H1 (cell line): ENCODE data around the gene DGCR6L. TPM values are rescaled to one million over a fixed set of nuclear protein-coding genes. Genes with fewer than 3 reads are reported as not detected.

Experiments
- CTCF ChIA-PET: fragments of 300-600 bp; sonication (Branson Sonifier 250); formaldehyde crosslinking; loops from one replicate; lab custom pipeline; 2021; ENCODE audit not compliant: partially characterized antibody; lab: Charles Lee
- POLR2A ChIA-PET: fragments of 300-600 bp; sonication (Branson Sonifier 250); formaldehyde crosslinking; loops from one replicate; lab custom pipeline; 2021; ENCODE audit warnings: inconsistent platforms; ENCODE audit not compliant: partially characterized antibody; lab: Charles Lee
- DNase-seq, 2 experiments: peaks; one replicate each; pipeline versions ENCODE4 v3.0.0 to v3.0.0-alpha.2; 2010 to 2022; ENCODE audit warnings: low spot score in 2 of 2, low read depth in 1 of 2, mixed read lengths in 1 of 2
- FAIRE-seq: peaks from 2 replicates; lab custom pipeline; 2011; peaks lifted over from hg19 to GRCh38; lab: Jason Lieb, UNC
- H2AFZ ChIP-seq: 2 replicates; pipeline ENCODE4 v1.8.1; 2012; ENCODE audit warnings: low read length, inconsistent platforms
- H2AK5ac ChIP-seq: 2 replicates; pipeline ENCODE4 v1.6.1; 2013; ENCODE audit warnings: low read depth, low read length
- H2BK120ac ChIP-seq: replicated peaks from 2 replicates; pipeline ENCODE3; 2013; ENCODE audit warnings: low read depth, low read length, inconsistent platforms
- H2BK12ac ChIP-seq: 2 replicates; pipeline ENCODE4 v1.6.1; 2013; ENCODE audit warnings: low read depth, low read length
- H2BK15ac ChIP-seq: 2 replicates; pipeline ENCODE4 v1.6.1; 2013; ENCODE audit warnings: low read length
- H2BK20ac ChIP-seq: 2 replicates; pipeline ENCODE4 v1.6.1; 2013; ENCODE audit warnings: low read length
- H2BK5ac ChIP-seq: 2 replicates; pipeline ENCODE4 v1.6.1; 2013; ENCODE audit warnings: low read depth, low read length
- H3K14ac ChIP-seq: 2 replicates; pipeline ENCODE4 v1.6.1; 2013; ENCODE audit warnings: inconsistent platforms; ENCODE audit not compliant: insufficient read length
- H3K18ac ChIP-seq: 2 replicates; pipeline ENCODE4 v1.6.1; 2013; ENCODE audit warnings: low read length; ENCODE audit errors: extremely low read depth
- H3K23ac ChIP-seq: 2 replicates; pipeline ENCODE4 v1.6.1; 2013; ENCODE audit warnings: inconsistent platforms; ENCODE audit not compliant: insufficient read length
- H3K23me2 ChIP-seq: 2 replicates; pipeline ENCODE4 v1.6.1; 2013; ENCODE audit warnings: low read depth, low read length
- H3K27ac ChIP-seq: 2 replicates; pipeline ENCODE4 v1.6.1; 2011; ENCODE audit warnings: low read depth, low read length, inconsistent platforms
- H3K27me3 ChIP-seq, 4 experiments: replicated peaks in 1 of 4; 1 replicate in 1 of 4; 2 replicates in 3 of 4; pipeline versions ENCODE4 v1.6.1 to v1.8.1; 2011 to 2013; ENCODE audit warnings: low read length in 3 of 4, mild to moderate bottlenecking in 3 of 4, inconsistent platforms in 2 of 4, mixed read lengths in 2 of 4, moderate library complexity in 1 of 4; ENCODE audit not compliant: control insufficient read depth in 3 of 4, insufficient read depth in 3 of 4; ENCODE audit errors: extremely low read depth in 1 of 4
- H3K36me3 ChIP-seq, 4 experiments: 2 replicates each; pipeline versions ENCODE4 v1.6.1 to v1.8.1; 2011 to 2013; ENCODE audit warnings: mild to moderate bottlenecking in 4 of 4, low read length in 3 of 4, moderate library complexity in 2 of 4, control low read depth in 1 of 4, inconsistent platforms in 1 of 4; ENCODE audit not compliant: insufficient read depth in 4 of 4, control insufficient read depth in 2 of 4
- H3K4ac ChIP-seq: replicated peaks from 2 replicates; pipeline ENCODE3; 2013; ENCODE audit warnings: low read length, low read depth, mixed read lengths, inconsistent platforms; ENCODE audit not compliant: insufficient read length
- H3K4me1 ChIP-seq, 4 experiments: replicated peaks in 1 of 4; 1 replicate in 1 of 4; 2 replicates in 3 of 4; pipeline versions ENCODE4 v1.6.1 to v1.8.1; 2011 to 2013; ENCODE audit warnings: low read length in 3 of 4, inconsistent platforms in 2 of 4, mixed read lengths in 1 of 4; ENCODE audit not compliant: insufficient read depth in 4 of 4, control insufficient read depth in 3 of 4
- H3K4me2 ChIP-seq, 2 experiments: 2 replicates each; pipeline versions ENCODE4 v1.6.1 to v1.8.1; 2011 to 2013; ENCODE audit warnings: low read depth in 2 of 2, low read length in 2 of 2, control low read depth in 1 of 2, inconsistent platforms in 1 of 2, mild to moderate bottlenecking in 1 of 2; ENCODE audit not compliant: insufficient read depth in 1 of 2
- H3K4me3 ChIP-seq, 4 experiments: fragments of 200-600, 300-600 bp in 1 of 4; sonication (generic), shearing (Covaris generic), sonication (Bioruptor Twin) in 1 of 4; 2 replicates each; pipeline versions ENCODE4 v1.5.1 to v1.8.1; 2011 to 2016; ENCODE audit warnings: low read length in 4 of 4, low read depth in 3 of 4, control low read depth in 2 of 4, inconsistent platforms in 2 of 4, mild to moderate bottlenecking in 2 of 4, mixed read lengths in 1 of 4, moderate library complexity in 1 of 4; ENCODE audit not compliant: insufficient read depth in 2 of 4; ENCODE audit errors: extremely low read depth in 1 of 4
- H3K56ac ChIP-seq: replicated peaks from 2 replicates; pipeline ENCODE3; 2013; ENCODE audit warnings: low read depth, mild to moderate bottlenecking, mixed read lengths, low read length, inconsistent platforms; ENCODE audit not compliant: insufficient read length
- H3K79me1 ChIP-seq: 2 replicates; pipeline ENCODE4 v1.6.1; 2013; ENCODE audit warnings: low read depth, low read length, control low read depth
- H3K79me2 ChIP-seq, 2 experiments: 2 replicates each; pipeline versions ENCODE4 v1.6.1 to v1.8.1; 2012 to 2013; ENCODE audit warnings: low read length in 2 of 2, mild to moderate bottlenecking in 2 of 2, inconsistent platforms in 1 of 2; ENCODE audit not compliant: insufficient read depth in 2 of 2, control insufficient read depth in 1 of 2
- H3K9ac ChIP-seq, 4 experiments: replicated peaks in 1 of 4; 1 replicate in 1 of 4; 2 replicates in 3 of 4; pipeline versions ENCODE4 v1.6.1 to v1.8.1; 2011 to 2013; ENCODE audit warnings: low read depth in 3 of 4, low read length in 3 of 4, control low read depth in 2 of 4, mild to moderate bottlenecking in 2 of 4, moderate library complexity in 2 of 4, inconsistent platforms in 1 of 4; ENCODE audit errors: extremely low read depth in 1 of 4
- H3K9me3 ChIP-seq, 2 experiments: 2 replicates each; pipeline versions ENCODE4 v1.6.1 to v1.8.1; 2012 to 2013; ENCODE audit warnings: mild to moderate bottlenecking in 2 of 2, moderate library complexity in 2 of 2, control low read depth in 1 of 2, inconsistent platforms in 1 of 2, low read depth in 1 of 2, low read length in 1 of 2, mixed read lengths in 1 of 2; ENCODE audit not compliant: insufficient read depth in 2 of 2
- H4K20me1 ChIP-seq, 2 experiments: replicated peaks in 1 of 2; 2 replicates each; pipeline versions ENCODE3 to v1.8.1; 2011 to 2013; ENCODE audit warnings: inconsistent platforms in 2 of 2, low read length in 2 of 2, mild to moderate bottlenecking in 1 of 2; ENCODE audit not compliant: insufficient read depth in 2 of 2, control insufficient read depth in 1 of 2
- H4K5ac ChIP-seq: 2 replicates; pipeline ENCODE4 v1.6.1; 2013; ENCODE audit warnings: low read length, low read depth, mixed read lengths, inconsistent platforms; ENCODE audit not compliant: insufficient read length
- H4K8ac ChIP-seq: 2 replicates; pipeline ENCODE4 v1.8.0; 2013; ENCODE audit warnings: mild to moderate bottlenecking, moderate library complexity, low read length, inconsistent platforms; ENCODE audit not compliant: insufficient read depth; ENCODE audit errors: extremely low read depth
- H4K91ac ChIP-seq: replicated peaks from 2 replicates; pipeline ENCODE3; 2013; ENCODE audit warnings: low read length, mixed read lengths, inconsistent platforms; ENCODE audit not compliant: insufficient read length
- BRCA1 ChIP-seq: IDR thresholded peaks from 2 replicates; pipeline ENCODE4 v1.6.1; 2012; ENCODE audit warnings: low read depth, low read length, improper control_type of control experiment
- CEBPB ChIP-seq: IDR thresholded peaks from 2 replicates; pipeline ENCODE4 v1.6.1; 2012; ENCODE audit warnings: low read depth, low read length
- KDM1A ChIP-seq: fragments of 200-600, 300-600 bp; sonication (generic); IDR thresholded peaks from 2 replicates; pipeline ENCODE4 v1.7.1; 2016; ENCODE audit warnings: mild to moderate bottlenecking, low read length, borderline replicate concordance
- RBBP5 ChIP-seq: IDR thresholded peaks from 2 replicates; pipeline ENCODE4 v1.7.1; 2012; ENCODE audit warnings: low read depth, mild to moderate bottlenecking, inconsistent platforms, low read length, moderate library complexity, borderline replicate concordance
- SIRT6 ChIP-seq: IDR thresholded peaks from one replicate; pipeline ENCODE4 v1.7.1; 2012; ENCODE audit warnings: low read length, inconsistent platforms
- SP4 ChIP-seq: IDR thresholded peaks from 2 replicates; pipeline ENCODE4 v1.6.1; 2012; ENCODE audit warnings: low read length, inconsistent platforms
- TCF12 ChIP-seq: IDR thresholded peaks from 2 replicates; pipeline ENCODE4 v1.6.1; 2011; ENCODE audit warnings: low read depth, mild to moderate bottlenecking, low read length
- USF2 ChIP-seq: IDR thresholded peaks from 2 replicates; pipeline ENCODE4 v1.6.1; 2011; ENCODE audit warnings: low read length, improper control_type of control experiment
- WGBS, 2 experiments: shearing (Covaris generic) in 1 of 2; methylation state at CpG; one replicate each; pipeline versions ENCODE4 v1.1.6 to v1.1.7; 2013 to 2015; ENCODE audit warnings: low lambda C conversion rate in 2 of 2, mixed read lengths in 2 of 2, inconsistent platforms in 1 of 2, low coverage in 1 of 2, missing lambda C conversion rate in 1 of 2; ENCODE audit not compliant: insufficient replicate concordance in 2 of 2, insufficient coverage in 1 of 2, insufficient read length in 1 of 2; ENCODE audit errors: extremely low coverage in 1 of 2, missing lambda C conversion rate in 1 of 2; 5-methylcytosine and 5-hydroxymethylcytosine counted together
- polyA plus RNA-seq, 7 experiments: library from polyadenylated mRNA; depleted of rRNA in 3 of 7; stranded (reverse) in 5 of 7; unstranded in 2 of 7; fragments of >200 nt in 5 of 7; fragments of 200-250 nt in 2 of 7; gene quantifications; 1 replicate in 5 of 7; 2 replicates in 1 of 7; 4 replicates in 1 of 7; pipeline versions ENCODE4 v1.2.1 to v1.2.3, GENCODE V29; 2011 to 2013; ENCODE audit warnings: missing spikeins in 2 of 7, mixed read lengths in 2 of 7
- total RNA-seq: library from RNA; stranded (reverse); fragmentation: NEBNext Ultra II Directional; extraction: Animal tissue kit (Norgen Biotek cat#: 25700); gene quantifications from 2 replicates; pipeline ENCODE4 v1.2.1, GENCODE V29; 2021
- TF ChIP-seq, protein P1 (sequence below): IDR thresholded peaks from 2 replicates; pipeline ENCODE4 v1.6.1; 2012; ENCODE audit warnings: low read length, inconsistent platforms

Gene DGCR6L
- total and polyA plus RNA-seq, 2 of the 8 experiments (the other 6 are each of a cell fraction or from before 2014, with no cell fraction given): 43.6 to 72.6 TPM

- no peaks in the 10 kb centered on the region for H3K23me2 ChIP-seq
- H4K8ac ChIP-seq: no peak overlapping the region
- POLR2A ChIA-PET: interaction anchor here (1.1 kb wide), 2 partner anchors 9 to 27 kb away, joined by 3 read pairs; partner anchors contain the start of gene DGCR6L
- TF ChIP-seq USF2: no peak
- no peak for TF ChIP-seq RBBP5
- no peak for TF ChIP-seq BRCA1
- TF ChIP-seq TCF12: no peak
- TF ChIP-seq CEBPB: no peak
- TF ChIP-seq SIRT6: no peak
- no peak for TF ChIP-seq SP4
- TF ChIP-seq KDM1A: no peak
- TF ChIP-seq, protein P1, sequence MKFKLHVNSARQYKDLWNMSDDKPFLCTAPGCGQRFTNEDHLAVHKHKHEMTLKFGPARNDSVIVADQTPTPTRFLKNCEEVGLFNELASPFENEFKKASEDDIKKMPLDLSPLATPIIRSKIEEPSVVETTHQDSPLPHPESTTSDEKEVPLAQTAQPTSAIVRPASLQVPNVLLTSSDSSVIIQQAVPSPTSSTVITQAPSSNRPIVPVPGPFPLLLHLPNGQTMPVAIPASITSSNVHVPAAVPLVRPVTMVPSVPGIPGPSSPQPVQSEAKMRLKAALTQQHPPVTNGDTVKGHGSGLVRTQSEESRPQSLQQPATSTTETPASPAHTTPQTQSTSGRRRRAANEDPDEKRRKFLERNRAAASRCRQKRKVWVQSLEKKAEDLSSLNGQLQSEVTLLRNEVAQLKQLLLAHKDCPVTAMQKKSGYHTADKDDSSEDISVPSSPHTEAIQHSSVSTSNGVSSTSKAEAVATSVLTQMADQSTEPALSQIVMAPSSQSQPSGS: no peak
Measured at GRCh38 chr22:20292673-20293232, 27.1 kb downstream of the DGCR6L start.

More at GRCh38 chr22:20292673-20293232, 27.1 kb downstream of the DGCR6L start:
- H2BK15ac ChIP-seq: no peak overlapping the region
- H2BK12ac ChIP-seq: no peak overlapping the region
- no peak overlapping the region for H2BK120ac ChIP-seq
- peaks cover 0 to 1% of the 10 kb centered on the region in 2 experiments for H4K20me1 ChIP-seq
- H3K18ac ChIP-seq: no peak overlapping the region
- no peak overlapping the region for H2BK5ac ChIP-seq
- H3K23ac ChIP-seq: no peak overlapping the region
- no peak overlapping the region for H4K91ac ChIP-seq
- H3K4ac ChIP-seq: no peak overlapping the region
- H3K4me1 ChIP-seq: peaks cover 0 to 5% (median under 1%) of the 10 kb centered on the region in 4 experiments; a peak in 2 of 7 replicates
- FAIRE-seq: no peak
- no peak overlapping the region for H3K4me3 ChIP-seq
- no peak overlapping the region for H3K9ac ChIP-seq
- no peaks in the 10 kb centered on the region for H3K79me1 ChIP-seq
- H4K5ac ChIP-seq: no peak overlapping the region
- no peaks in the 10 kb centered on the region for H3K9me3 ChIP-seq
- H3K14ac ChIP-seq: no peak overlapping the region
- H3K36me3 ChIP-seq: no peaks in the 10 kb centered on the region
- 89% methylated on average over 13 of the region's 13 CpGs; no CpG with 5 or more reads in 1 of the 2 experiments for WGBS, 2 experiments
- H3K56ac ChIP-seq: no peak overlapping the region
- CTCF ChIA-PET: interaction anchor here (0.6 to 11.5 kb wide), 9 partner anchors 9 to 162 kb away, joined by 3 to 98 read pairs (median 5); no protein-coding TSS in a partner anchor
- no peak overlapping the region for H3K4me2 ChIP-seq
- peaks cover 3 to 13% (median 8%) of the 10 kb centered on the region in 4 experiments for H3K27me3 ChIP-seq
- H3K27ac ChIP-seq: no peak overlapping the region
- no peaks in the 10 kb centered on the region for H3K79me2 ChIP-seq
- no peak overlapping the region for H2BK20ac ChIP-seq
- H2AK5ac ChIP-seq: no peak overlapping the region
- no peak overlapping the region for H2AFZ ChIP-seq
- no peak for DNase-seq
